Measurements from ENCODE around the gene KRTAP4-5.

- TF ChIP-seq, protein P1, sequence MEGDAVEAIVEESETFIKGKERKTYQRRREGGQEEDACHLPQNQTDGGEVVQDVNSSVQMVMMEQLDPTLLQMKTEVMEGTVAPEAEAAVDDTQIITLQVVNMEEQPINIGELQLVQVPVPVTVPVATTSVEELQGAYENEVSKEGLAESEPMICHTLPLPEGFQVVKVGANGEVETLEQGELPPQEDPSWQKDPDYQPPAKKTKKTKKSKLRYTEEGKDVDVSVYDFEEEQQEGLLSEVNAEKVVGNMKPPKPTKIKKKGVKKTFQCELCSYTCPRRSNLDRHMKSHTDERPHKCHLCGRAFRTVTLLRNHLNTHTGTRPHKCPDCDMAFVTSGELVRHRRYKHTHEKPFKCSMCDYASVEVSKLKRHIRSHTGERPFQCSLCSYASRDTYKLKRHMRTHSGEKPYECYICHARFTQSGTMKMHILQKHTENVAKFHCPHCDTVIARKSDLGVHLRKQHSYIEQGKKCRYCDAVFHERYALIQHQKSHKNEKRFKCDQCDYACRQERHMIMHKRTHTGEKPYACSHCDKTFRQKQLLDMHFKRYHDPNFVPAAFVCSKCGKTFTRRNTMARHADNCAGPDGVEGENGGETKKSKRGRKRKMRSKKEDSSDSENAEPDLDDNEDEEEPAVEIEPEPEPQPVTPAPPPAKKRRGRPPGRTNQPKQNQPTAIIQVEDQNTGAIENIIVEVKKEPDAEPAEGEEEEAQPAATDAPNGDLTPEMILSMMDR (optimal IDR thresholded peaks at IDR 0.05 in 1 of 3, IDR thresholded peaks at IDR 0.05 in 1 of 3, conservative IDR thresholded peaks at IDR 0.05 in 1 of 3; ENCODE audit: extremely low read depth in 1 of 3, insufficient read depth in 2 of 3, low read length in 3 of 3) = no peak
- TF ChIP-seq EZH2 (IDR thresholded peaks at IDR 0.05; ENCODE audit: low read length) = no peak
Measured at GRCh38 chr17:41144846-41145245, 4.8 kb downstream of the KRTAP4-5 start.
